GM18499 (cell line): ENCODE data around the gene HIP1R.

ENCODE experiments used
- ATAC-seq: cut with Tn5 transposase; IDR thresholded peaks from one replicate; pipeline ENCODE4 v1.9.1; 2021; ENCODE audit warnings: moderate number of reproducible peaks; ENCODE audit not compliant: insufficient read depth, unreplicated experiment

HIP1R gene

GRCh38 chr12:122827258-122827657, 8.0 kb upstream of the HIP1R start:
- ATAC-seq: no peak

DNA sequence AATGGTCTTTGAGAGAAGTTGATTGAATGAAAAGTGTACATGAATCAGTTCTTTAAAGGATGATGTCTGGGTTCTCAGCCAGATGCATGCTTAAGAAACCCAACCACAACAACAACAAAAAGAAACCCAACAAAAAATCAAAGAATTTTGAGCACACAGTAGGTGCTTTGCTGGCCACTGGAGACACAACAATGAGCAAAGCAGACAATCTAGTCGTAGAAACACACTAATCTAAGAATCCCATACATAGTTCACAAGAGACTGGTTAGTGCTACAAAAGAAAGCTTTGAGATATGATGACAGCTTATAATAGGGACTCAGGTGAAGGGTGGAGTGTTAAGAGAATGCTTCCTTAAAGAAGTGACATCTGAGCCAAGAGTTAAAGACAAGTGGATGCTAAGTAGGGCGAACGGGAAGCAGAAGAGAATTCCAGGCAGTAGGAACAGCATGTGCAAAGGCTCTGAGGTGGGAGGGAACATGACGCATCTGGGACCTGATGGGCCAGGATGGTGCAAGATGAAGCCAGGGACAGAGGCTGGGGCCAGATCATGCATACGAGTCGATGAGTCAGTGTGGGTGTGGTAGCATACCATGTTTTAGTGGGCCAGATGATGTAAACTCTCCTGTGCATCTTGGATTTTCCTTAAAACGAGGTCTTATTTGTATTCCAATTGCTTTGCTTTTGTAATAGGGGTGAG, 4.6 kb upstream of the HIP1R start:
- ATAC-seq: no peak

GRCh38 chr12:122834104-122834920, 945 bp upstream of the HIP1R start:
- ATAC-seq: no peak

GRCh38 chr12:122835750-122836026, 431 bp downstream of the HIP1R start:
- no peak for ATAC-seq

DNA sequence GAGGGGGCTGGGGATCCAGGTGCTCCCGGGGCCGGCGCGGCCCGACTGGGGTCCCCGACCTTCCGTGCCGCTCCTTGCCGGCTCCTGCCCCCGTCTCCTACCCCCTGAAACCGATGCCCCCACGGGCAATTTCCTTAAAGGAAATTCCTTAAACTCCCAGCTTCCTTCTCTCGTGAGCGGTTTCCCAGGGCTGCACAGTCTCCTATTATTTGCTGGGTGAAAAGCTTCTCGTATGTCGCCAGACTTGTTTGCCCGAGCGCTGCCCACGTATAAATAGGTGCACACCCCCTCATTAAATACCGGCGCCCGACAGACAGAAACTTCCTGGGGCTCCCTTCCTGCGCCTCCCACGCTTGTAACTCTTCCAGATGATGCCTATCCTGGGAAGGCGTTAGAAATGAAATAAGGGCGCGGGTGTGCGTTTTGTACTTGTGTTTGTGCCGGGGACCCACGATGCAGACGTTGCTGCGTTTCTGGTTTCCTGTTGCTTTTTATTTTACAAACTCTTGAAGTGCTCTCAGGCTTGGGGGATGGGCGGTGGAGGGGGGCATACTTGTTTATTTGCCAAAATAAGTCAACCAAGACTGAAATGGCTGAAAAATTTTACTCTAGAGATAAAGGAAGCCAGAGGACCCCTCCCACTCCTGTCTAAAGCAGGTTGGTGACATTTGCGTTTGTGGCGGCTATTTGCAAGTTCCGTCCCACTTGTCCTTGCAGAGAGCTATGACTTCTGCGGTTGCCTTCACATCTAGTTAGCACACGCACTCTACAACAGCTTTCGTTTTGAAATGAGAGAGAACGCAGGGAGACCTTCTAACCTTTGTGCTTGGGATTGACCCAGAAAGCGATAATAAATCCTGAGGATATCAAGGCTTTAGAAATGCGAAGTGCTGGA, 1.0 kb downstream of the HIP1R start:
- ATAC-seq: no peak

- ATAC-seq: no peak
Observed at GRCh38 chr12:122837306-122838265, 2.3 kb downstream of the HIP1R start.

DNA sequence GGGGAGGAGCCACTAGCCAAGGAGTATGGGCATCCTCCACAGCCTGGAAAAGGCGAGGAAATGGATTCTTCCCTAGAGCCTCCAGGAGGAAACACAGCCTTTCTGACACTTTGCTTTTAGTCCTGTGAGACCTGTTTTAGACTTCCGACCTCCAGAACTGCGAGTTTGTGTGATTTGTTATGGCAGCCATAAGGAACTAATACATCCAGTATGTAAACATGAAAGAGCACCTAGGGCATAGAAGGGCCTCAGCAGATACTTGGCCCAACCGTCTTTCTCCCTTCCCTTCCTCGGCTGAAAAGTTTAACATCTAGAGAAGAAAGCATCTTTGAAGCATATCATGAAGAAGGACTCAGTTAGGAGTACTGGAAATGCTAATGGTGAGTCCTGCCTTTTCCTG, 3.6 kb downstream of the HIP1R start:
- ATAC-seq: no peak

- ATAC-seq: no peak
Observed at GRCh38 chr12:122839907-122840554, 4.8 kb downstream of the HIP1R start.

DNA sequence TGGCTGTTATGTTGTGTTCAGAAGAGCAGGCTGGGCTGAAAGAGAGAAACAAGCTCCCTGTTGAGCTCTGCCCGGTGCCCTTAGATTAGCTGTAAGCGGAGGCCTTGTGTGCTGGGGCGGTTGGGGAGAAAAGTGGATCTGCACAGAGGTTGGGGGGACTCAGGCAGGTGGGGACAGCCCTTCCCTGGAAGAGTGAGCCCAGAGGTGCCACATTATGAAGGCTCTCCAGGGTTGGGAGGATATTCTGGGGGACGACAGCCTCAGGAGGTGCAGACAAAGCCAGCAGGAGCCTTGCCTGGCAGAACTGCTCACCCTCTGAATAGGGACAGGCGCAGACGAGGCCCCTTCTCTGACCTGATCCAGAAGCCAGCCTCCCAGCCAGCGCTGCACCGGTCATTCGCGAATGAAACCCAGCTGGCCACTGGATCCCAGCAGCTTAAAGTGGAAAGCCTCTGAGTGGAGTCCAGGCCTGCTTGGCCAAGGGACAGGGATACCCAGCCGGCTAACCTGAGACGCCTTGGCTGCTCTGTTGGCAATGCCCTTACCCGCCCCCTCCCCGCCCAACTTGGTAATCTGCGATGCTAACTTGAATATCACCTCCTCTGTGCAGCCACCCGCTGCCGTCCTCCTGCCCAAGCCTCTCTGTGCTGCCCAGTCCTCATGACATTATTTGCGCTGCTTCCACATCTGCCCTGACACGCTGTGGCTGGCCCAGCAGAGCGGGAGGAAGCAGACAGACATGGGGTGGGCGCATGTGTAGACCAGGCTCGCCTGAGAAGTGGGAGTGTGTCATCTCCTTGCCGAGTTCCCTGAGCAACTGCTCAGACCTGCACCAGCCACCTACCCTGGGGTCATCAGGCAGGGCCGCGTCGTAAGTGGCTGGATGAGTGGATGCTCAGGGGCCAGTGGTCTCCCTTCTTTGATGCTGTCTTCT, 5.6 kb downstream of the HIP1R start:
- no peak for ATAC-seq

DNA sequence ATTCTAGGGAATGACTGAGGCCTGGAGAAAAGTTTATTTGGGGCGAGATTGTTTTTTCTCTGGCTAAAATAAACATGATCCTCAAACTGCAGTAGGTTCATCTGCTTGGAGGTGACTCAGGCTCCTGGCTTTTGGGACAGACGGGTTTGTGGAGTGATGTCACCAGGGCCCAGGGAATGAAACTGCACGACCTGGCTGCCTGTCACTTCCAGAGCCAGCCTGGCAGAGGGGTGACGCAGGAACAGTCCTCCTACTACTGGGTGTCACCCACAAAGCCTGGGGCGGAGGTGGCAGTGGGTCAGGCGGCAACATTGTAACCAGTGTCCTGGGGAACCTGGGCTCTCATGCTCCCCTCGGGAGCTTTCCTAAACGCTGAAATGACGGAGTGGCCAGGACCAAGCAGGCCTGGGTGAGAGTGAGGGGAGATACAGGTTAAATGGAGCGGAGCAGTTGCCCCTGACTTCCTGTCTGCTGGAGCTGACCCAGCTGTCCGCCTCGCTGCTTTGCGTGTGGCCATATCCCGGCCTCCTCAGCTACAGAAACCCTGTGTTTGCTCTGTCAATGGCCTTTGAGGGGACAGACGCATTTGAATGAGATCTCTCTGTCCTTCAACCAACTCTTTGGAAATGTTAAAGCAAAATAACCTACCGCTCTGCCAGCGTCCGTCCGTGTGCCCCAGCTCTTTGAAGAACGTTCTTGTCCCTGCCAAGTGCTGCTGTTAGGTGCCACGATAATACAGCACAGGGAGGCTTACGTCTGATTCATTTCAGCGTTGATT, 6.5 kb downstream of the HIP1R start:
- ATAC-seq: no peak

- ATAC-seq: no peak
Observed at GRCh38 chr12:122842505-122843405, 7.5 kb downstream of the HIP1R start.

- no peak for ATAC-seq
Observed at GRCh38 chr12:122843455-122843854, 8.2 kb downstream of the HIP1R start.

- no peak for ATAC-seq
Observed at GRCh38 chr12:122844366-122844971, 9.2 kb downstream of the HIP1R start.

DNA sequence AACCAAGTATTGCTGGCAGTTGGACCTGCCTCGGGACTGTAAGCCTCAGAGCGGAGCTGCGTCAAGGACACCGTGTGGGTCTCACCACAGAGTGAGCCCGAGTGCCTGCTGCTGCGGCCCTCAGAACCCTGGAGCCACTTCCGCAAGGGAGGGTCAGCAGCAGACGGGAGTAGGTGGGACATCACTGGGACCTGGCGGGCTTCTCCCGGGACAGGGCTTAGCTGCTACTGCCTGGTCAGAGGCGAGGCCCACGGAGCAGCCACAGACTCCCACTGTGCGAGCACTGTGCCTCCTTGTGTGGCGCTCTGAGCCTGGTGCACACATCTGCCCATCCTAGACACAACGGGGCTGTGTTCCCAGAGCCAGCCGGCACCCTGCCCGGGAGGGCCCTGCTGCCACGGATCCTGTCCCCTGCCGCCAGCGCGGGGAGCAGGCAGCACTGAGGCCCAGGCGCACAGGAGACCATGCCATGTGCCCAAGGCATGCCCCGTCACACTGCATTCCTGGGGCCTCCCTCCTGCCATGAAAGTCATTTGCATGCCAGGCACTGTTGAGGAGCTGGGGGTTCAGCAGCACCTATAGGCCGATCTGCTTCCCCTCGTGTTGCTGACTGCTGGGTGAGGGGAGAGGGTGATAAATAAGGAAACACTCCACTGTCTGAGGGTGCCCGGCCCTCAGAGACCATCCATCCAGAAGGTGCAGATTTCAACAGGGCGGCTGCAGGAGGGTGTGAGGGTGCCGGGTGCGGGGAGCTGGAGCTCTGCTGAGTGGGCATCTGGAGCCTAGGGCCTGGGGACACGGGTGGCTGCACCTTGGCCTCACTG, 10.0 kb downstream of the HIP1R start:
- ATAC-seq: no peak

DNA sequence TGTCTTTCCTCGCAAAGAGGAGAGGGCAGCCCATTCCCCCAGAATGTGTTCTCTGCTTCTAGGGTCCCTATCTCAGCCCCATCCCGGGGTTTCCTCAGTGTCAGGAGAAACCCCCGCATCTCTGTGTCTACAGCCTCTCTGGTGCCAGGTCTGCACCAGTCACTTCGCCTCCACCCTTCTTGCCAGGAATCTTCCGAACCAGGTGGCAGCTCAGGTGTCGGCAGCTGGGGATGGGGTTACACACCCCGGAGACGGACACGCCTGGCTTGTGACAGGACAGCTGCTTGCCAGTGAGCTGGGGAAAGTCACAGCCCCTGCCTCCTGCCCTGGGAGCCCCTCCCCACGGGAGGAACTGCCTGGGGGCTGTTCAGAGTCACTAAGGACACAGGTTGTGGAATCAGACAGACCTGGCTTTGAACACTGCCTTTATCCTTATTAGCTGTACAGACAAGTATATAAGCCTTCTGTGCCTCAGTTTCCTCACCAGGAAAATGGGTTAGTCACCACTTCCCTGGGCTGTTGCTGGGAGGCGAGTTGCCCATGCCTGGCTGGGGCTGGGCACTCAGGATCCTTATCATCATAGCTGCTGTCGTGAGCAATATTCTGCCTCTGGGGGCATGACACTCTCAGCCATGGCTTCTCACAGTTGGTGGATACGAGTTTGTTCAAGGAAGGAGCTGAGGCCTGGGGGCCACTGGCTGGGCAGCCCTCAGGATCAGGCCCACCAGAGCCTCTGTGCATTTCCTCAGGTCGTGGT, 10.8 kb downstream of the HIP1R start:
- ATAC-seq: no peak
